ENCODE measurements around the gene C2CD2. TPM values are rescaled to one million over a fixed set of nuclear protein-coding genes. Genes with fewer than 3 reads are reported as not detected.

The C2CD2 gene
- total RNA-seq, 1 experiment from 2014 or later: 12.6 TPM

DNA sequence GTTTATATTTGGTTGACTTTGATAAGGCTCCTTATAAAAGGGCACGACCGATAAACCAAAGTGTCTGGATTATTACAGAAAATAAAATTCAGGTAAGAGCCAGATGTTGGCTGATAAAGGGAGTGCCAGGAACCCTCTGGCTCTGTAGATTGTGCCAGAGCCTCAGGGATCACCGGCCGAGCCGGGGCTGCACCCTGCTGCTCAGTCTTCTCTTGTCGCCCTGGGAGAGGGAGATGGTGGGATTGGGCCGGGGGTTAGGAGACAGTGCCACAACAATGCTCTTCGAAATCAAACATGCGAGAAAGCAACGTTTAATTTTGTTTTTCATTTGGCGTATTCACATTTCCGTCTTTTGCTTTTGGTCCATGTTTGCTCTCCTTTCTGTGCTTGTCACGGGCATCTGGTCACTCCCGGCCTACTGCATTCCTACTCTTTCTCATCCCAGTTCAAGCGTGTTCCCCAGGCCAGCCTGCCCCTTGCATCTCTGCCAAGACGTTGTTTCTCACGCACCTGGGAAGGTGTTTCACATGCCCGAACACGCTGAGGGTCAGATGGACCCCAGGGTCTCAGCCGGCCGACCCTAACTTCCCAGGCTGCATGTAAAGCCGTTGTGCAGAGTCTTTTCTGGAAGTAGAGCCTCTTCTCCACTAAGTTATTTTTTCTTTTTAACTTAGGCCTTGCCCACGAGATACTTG is 18.8 kb upstream of the C2CD2 start:
- Histone ChIP-seq H3K27me3 (replicated peaks; ENCODE audit: control insufficient read depth, insufficient read depth, low read length) (no peaks in the 10 kb centered on the region), H3K36me3 (ENCODE audit: control insufficient read depth, insufficient read depth, low read length) (no peaks in the 10 kb centered on the region), H3K9me3 (no peaks in the 10 kb centered on the region), H3K4me1 (no peaks in the 10 kb centered on the region), H3K4me3 (ENCODE audit: low read depth, low read length) (no peak overlapping the region)
- no peak overlapping the region for H3K27ac Mint-ChIP-seq (ENCODE audit: unreplicated experiment)
- no peaks in the 10 kb centered on the region for H3K27me3 Mint-ChIP-seq (ENCODE audit: insufficient read depth, unreplicated experiment)
- no peaks in the 10 kb centered on the region for H3K36me3 Mint-ChIP-seq (ENCODE audit: insufficient read depth, unreplicated experiment)
- H3K4me3 Mint-ChIP-seq (ENCODE audit: unreplicated experiment): no peak overlapping the region
- DNase-seq: no peak
- ChIA-PET POLR2A (no interaction called here), CTCF (no interaction called here)
- no peak for TF ChIP-seq CTCF (IDR thresholded peaks at IDR 0.05; ENCODE audit: insufficient read depth in 1 of 2, low read depth in 1 of 2, low read length in 1 of 2, severe bottlenecking in 1 of 2, unreplicated experiment in 1 of 2)
- H3K9me3 Mint-ChIP-seq (ENCODE audit: unreplicated experiment): no peaks in the 10 kb centered on the region
- H3K4me1 Mint-ChIP-seq (ENCODE audit: low read depth, unreplicated experiment): no peaks in the 10 kb centered on the region
- no TSS peak for BruUV-seq (replicated peaks)
- intact Hi-C loops (cut with micrococcal nuclease; ENCODE audit: unreplicated experiment): no loop called here

GRCh38 chr21:41971891-41972290 is 18.1 kb upstream of the C2CD2 start:
- Histone ChIP-seq H3K4me1 (no peaks in the 10 kb centered on the region), H3K9me3 (no peaks in the 10 kb centered on the region), H3K27me3 (replicated peaks; ENCODE audit: control insufficient read depth, insufficient read depth, low read length) (no peaks in the 10 kb centered on the region), H3K36me3 (ENCODE audit: control insufficient read depth, insufficient read depth, low read length) (no peaks in the 10 kb centered on the region), H3K4me3 (ENCODE audit: low read depth, low read length) (no peak overlapping the region)
- no TSS peak for BruUV-seq (replicated peaks)
- H3K36me3 Mint-ChIP-seq (ENCODE audit: insufficient read depth, unreplicated experiment): no peaks in the 10 kb centered on the region
- TF ChIP-seq CTCF (IDR thresholded peaks at IDR 0.05; ENCODE audit: insufficient read depth in 1 of 2, low read depth in 1 of 2, low read length in 1 of 2, severe bottlenecking in 1 of 2, unreplicated experiment in 1 of 2): no peak
- H3K27me3 Mint-ChIP-seq (ENCODE audit: insufficient read depth, unreplicated experiment): no peaks in the 10 kb centered on the region
- no peak overlapping the region for H3K4me3 Mint-ChIP-seq (ENCODE audit: unreplicated experiment)
- POLR2A ChIA-PET: no interaction called here
- H3K4me1 Mint-ChIP-seq (ENCODE audit: low read depth, unreplicated experiment): no peaks in the 10 kb centered on the region
- CTCF ChIA-PET: no interaction called here
- H3K27ac Mint-ChIP-seq (ENCODE audit: unreplicated experiment): no peak overlapping the region
- intact Hi-C loops (cut with micrococcal nuclease; ENCODE audit: unreplicated experiment): no loop called here
- DNase-seq: no peak
- H3K9me3 Mint-ChIP-seq (ENCODE audit: unreplicated experiment): no peaks in the 10 kb centered on the region

GRCh38 chr21:41970751-41971653 is 17.2 kb upstream of the C2CD2 start:
- H3K36me3 ChIP-seq (ENCODE audit: control insufficient read depth, insufficient read depth, low read length): no peaks in the 10 kb centered on the region
- no peak for DNase-seq
- no peaks in the 10 kb centered on the region for H3K4me1 ChIP-seq
- H3K27me3 ChIP-seq (replicated peaks; ENCODE audit: control insufficient read depth, insufficient read depth, low read length): no peaks in the 10 kb centered on the region
- TF ChIP-seq CTCF (IDR thresholded peaks at IDR 0.05; ENCODE audit: insufficient read depth in 1 of 2, low read depth in 1 of 2, low read length in 1 of 2, severe bottlenecking in 1 of 2, unreplicated experiment in 1 of 2): no peak
- H3K9me3 ChIP-seq: no peaks in the 10 kb centered on the region
- CTCF ChIA-PET: interaction anchor here (0.6 kb wide), 1 partner anchor 154 kb away, joined by 3 read pairs; no protein-coding TSS in a partner anchor
- no TSS peak for BruUV-seq (replicated peaks)
- no peaks in the 10 kb centered on the region for H3K4me1 Mint-ChIP-seq (ENCODE audit: low read depth, unreplicated experiment)
- no peak overlapping the region for H3K4me3 Mint-ChIP-seq (ENCODE audit: unreplicated experiment)
- no peaks in the 10 kb centered on the region for H3K36me3 Mint-ChIP-seq (ENCODE audit: insufficient read depth, unreplicated experiment)
- no peak overlapping the region for H3K4me3 ChIP-seq (ENCODE audit: low read depth, low read length)
- no peak overlapping the region for H3K27ac Mint-ChIP-seq (ENCODE audit: unreplicated experiment)
- intact Hi-C loops (cut with micrococcal nuclease; ENCODE audit: unreplicated experiment): no loop called here
- no peaks in the 10 kb centered on the region for H3K9me3 Mint-ChIP-seq (ENCODE audit: unreplicated experiment)
- POLR2A ChIA-PET: no interaction called here
- no peaks in the 10 kb centered on the region for H3K27me3 Mint-ChIP-seq (ENCODE audit: insufficient read depth, unreplicated experiment)

All from Caco-2 (cell line).